Stimulated activated CD8-positive, alpha-beta memory T cell treated with anti-CD3 and anti-CD28 coated beads, Interleukin-7, amount 100 ng/mL, for 1 hour (primary cell): Measurements from ENCODE around the gene LTC4S.
"Not testable (repeated sequence)": the region's sequence is repeated elsewhere in the genome, so short reads cannot be mapped to it uniquely, and the experiment has no call there.

Source experiments
- DNase-seq, 2 donors: peaks; one replicate each; pipeline ENCODE4 v3.0.0-alpha.2; 2020; ENCODE audit warnings: low read depth in 2 of 2

Gene LTC4S, protein sequence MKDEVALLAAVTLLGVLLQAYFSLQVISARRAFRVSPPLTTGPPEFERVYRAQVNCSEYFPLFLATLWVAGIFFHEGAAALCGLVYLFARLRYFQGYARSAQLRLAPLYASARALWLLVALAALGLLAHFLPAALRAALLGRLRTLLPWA

DNA sequence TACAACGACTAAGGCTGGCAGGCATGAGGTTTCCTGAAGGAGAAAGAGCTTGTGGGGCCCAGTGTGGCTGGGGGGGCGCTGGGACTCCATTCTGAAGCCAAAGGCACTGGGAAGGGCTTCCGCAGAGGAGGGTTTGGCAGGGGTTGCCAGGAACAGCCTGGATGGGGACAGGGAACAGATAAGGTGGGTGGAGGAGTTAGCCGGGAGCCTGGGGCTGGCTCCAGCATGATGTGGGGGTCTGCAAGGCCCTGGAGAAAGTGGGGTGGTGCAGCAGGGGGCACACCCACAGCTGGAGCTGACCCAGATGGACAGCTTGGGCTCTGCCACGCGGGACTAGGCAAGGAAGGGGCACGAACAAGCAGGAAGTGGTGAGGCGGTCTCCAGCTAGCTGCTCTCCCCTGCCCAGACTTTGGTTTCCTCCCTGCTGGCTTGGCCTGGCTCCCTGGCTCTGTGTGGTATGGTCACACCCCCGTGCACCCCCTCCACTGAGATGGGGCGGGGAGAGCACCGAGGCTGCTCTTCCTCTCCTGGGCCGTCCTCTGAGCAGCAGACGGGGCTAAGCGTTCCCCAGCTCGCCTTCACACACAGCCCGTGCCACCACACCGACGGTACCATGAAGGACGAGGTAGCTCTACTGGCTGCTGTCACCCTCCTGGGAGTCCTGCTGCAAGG is at the start of gene LTC4S:
Gene LTC4S (plus strand): TSS at position 519 of the 672 bp plus-strand sequence. CDS start 95 bp downstream, at position 614.
- no peak for DNase-seq

DNA sequence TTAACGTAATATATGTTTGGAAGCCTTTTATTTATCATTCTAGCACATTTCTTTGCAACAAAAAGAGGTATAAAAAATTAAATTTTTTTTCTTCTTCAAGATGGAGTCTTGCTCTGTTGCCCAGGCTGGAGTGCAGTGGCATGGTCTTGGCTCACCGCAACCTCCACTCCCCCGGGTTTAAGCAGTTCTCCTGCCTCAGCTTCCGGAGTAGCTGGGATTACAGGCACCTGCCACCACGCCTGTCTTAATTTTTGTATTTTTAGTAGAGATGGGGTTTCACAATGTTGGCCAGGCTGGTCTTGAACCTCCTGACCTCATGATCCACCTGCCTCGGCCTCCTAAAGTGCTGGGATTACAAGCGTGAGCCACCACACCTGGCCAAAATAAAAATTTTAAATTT is 49.7 kb upstream of the LTC4S start:
- DNase-seq, result not testable (repeated sequence)

DNA sequence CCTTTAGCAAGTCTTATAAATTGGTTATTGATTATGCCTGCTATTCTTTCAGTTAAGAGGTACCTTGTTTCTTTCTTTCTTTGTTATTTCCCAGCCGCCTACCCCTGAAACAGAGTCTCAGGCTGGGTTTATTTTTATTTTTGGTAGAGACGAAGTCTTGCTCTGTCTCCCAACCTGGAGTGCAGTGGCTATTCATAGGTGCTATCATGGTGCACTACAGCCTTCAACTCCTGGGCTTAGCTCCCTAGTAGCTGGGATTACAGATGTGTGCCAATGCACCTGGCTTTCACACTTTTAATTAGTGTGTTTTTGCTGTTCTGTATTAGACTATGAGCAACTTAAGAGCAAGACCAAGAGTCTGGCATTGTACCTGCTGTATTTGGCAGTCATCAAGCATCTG is 46.9 kb upstream of the LTC4S start:
- DNase-seq, result no peak

DNA sequence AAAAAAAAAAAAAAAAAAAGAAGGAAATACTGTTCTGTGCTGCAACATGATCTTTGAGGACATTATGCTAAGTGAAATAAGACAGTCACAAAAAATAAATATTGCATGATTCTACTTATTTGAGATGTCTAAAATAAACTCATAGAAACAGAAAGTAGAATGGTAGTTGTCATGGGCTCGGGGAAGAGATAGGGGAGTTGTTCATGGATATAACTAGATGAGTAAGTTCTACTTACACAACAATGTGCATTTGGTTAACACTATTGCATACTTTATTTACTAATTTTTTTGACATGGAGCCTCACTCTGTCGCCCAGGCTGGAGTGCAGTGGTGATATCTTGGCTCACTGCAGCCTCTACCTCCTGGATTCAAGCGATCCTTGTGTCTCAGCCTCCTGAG is 46.0 kb upstream of the LTC4S start:
- DNase-seq, result no peak

DNA sequence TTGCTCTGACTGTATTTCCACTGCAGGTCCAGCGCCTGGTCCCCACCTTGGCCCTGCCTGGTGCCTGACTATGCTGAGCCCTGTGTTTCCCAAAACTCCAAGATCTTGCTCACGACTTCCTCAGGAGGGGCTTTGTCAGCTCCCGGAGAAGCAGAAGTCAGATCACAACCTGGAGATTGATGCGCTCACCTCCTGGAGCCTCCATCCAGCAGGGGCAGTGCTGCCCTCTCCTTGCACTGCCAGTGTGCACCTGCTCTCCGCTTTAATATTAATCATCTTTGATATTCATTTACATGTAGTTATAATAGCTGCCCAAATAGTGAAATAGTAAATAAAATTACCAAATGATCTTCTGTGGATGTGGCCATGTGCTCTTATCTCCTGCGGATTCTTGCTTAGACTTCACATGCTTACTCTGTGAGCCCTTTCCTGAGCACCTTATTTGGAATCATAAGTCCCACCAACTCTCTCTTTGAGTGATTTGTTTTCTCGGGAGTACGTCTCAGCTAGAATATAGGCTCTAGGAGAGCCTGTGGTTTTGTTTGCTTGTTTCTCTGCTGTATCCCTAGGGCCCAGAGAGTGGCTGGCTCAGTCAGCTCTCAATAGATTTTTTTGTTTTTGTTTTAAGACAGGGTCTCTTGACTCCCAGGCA is 43.8 kb upstream of the LTC4S start:
- no peak for DNase-seq

DNA sequence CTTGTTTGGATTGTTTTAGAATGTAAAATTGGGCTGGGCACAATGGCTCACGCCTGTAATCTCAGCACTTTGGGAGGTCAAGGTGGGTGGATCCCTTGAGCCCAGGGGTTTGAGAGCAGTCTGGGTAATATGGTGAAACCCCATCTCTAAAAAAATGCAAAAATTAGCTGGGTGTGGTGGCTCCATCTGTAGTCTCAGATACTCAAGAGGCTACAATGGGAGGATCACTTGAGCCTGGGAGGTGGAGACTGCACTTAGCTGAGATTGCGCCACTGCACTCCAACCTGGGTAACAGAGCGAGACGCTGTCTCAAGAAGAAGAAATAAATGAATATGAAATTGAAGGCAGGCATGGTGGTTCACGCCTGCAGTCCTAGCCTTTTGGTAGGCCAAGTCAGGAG is 39.8 kb upstream of the LTC4S start:
- DNase-seq, result no peak

DNA sequence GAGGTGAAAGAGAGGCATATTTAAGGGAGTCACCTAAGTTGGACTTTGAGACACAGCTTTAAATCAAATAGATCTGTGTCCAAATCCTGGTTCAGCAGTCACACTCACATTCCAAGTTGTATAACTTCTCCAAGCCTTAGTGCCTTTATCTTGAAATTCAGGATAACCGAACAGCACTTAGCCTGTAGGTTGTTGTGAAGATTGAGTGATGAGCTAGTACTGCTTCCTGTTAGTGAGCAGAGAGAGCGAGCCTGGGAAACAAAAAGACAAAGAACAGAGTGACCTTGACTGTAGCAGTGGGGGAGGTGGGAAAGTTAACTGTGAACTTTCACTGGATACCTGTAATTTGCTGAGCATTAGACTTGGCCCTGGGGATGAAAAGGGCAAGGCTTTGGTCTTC is 38.8 kb upstream of the LTC4S start:
- DNase-seq, result no peak

DNA sequence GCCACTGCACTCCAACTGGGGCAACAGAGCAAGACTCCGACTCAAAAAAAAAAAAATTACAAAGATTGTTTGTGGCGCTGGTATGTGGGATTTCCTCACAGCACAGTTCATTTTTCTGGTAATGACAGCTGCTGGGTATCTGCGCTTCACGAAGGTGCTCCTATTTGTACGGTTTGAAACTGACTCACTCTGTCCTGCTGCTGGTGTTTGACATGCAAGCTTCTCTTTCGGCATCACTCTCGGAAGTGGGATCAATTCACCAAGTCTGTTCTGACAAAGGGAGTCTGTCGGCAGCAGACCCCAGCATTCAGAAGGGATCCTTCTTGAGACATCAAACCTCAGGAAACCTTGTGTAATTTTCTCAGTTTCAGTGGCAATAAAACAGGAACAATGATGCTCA is 34.8 kb upstream of the LTC4S start:
- no peak for DNase-seq

DNA sequence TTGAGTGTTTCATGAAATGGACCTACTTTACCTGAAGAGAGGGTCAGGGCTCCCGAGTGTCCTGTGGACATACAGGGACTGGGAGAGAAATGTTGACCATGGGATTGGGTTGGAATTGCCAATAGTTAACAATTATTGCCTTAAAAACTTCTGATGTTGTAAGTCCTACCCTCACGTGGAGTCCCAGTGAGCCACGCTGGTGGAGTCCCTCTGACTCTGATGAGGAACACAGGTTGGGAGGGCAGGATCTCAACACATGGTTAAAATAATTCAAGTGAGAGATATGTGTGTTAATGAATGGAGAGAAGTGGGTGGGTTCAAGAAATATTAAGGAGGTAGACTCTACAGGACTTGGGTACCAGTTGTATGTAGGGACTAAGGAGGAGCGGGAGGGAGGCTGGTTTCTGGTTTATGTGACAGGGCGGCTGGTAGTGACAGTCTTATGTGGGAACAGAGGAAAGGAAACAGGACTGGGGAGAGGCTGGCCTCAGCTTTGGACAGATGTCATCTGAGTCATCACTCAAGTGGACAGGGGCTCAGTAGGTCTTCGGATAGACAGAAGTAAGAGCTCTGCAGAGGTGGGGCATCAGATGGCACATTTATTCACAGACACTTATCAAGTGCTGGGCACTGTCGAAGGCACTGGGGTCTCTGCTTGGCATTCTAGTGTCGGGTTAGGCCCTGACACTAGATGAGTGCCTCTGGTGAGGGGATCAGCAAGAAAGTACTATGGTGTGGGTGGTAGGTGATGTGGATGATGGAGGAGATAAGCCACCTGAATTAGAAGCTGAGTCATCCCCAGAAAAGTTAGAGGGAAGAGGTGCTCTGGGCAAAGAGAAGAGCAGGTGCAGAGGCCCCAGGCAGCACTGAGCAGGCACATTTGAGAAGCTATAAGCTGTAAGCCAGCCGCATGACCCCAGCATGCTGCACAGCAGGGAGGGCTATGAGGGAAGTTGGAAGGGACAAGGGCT is 33.9 kb upstream of the LTC4S start:
- DNase-seq, result no peak

DNA sequence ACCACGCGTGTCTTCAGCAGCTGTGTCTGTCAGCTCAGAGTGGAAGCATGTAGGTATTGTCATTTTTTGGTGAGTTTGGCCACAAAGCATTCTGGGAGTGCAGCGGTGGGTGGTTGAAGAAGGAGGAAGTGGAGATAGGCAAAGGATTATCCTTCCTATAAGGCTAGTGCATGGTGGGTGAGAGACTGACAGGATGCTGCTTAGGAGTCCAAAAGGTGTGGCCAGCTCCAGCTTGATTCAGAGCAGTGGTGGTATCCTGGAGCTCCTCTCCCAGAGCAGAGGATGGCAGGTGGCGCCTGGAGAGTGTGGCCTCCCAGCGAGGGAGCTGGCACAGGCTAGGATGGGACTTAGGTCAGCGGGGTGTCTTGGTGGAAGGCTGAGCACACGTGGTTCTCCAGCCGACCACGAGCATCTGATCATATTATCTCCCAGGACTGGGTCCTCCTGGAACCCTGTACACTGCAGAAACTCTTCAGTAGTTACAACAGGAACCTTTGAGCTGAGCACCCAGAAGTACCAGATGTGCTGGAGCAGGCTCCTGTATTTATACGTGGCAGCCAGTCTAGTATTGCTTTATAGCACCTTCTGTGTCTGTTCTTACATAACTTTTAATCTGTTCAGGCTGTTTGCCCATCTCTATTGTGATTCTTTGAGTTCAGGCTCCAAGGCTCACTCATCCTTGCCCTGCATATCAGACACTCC is 31.6 kb upstream of the LTC4S start:
- DNase-seq, result no peak

DNA sequence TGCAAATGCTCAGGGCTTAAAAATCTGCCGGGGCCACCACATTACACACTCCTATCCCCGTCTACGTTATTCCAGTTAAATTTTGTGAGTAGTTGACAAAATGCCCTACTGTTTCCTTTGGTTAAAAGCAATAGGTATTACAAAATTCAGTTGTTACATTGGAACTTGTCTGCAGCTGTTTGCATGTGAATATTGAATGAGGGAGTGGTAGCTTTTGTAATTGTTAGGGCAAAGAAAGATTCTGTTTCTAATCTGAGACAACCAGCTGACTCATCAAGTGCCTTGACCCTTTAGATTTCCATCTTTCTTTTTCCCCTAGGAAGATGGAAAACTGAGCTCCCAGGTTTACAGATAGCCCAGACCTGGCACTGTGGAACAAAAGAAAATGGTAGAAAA is 31.0 kb upstream of the LTC4S start:
- no peak for DNase-seq

DNA sequence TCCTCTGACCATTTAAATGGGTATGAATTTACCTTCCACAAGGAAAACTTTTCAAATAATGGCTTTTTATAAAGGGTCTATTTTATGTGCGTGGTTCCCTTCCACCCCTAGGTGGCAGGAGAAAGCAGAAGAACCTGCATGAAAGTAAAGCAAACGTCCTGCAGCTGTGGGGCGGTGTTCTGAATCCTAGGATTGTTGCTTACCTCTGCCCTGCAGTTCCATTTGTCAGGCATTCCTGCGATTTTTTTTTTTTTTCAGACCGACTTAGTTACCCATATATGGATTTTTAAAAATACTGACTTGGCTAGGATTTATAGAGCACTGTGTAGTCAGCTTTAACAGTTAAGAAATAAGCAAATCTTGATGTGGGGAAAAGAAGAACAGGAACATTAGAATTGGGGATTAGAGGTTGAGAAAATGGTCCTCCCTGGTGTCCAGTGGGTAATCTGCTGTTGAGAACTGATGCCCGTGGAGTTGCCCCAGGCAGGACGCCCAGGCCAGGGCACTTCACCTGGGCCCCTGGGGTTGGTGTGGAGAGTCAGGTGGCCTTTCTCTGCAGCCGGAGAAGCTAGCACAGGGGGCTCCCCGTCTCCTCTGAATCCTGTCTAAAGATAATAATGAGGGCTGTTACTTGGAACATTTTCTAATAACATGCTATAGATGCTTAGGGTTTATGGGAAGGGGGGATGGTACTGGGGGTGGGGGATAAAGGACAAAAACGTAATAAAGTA is 30.4 kb upstream of the LTC4S start:
- DNase-seq, result peak; percentile 5 to 23

DNA sequence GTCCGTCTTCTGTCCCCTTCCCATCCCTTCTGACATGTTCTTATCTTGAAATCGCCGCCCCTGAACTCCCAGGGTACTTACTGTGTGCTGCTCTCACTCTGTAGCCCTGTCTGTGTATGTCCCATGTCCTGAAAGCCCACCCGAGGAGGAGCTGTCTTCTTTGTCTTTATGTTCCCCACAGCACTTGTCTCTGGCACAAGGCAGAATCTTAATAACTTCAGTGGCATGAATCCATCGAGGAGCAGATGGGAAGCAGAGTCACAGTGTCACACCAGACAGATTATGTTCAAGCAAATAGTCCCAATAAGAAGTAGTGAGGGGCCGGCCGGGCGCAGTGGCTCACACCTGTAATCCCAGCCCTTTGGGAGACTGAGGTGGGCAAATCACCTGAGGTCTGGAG is 29.7 kb upstream of the LTC4S start:
- DNase-seq, result no peak

DNA sequence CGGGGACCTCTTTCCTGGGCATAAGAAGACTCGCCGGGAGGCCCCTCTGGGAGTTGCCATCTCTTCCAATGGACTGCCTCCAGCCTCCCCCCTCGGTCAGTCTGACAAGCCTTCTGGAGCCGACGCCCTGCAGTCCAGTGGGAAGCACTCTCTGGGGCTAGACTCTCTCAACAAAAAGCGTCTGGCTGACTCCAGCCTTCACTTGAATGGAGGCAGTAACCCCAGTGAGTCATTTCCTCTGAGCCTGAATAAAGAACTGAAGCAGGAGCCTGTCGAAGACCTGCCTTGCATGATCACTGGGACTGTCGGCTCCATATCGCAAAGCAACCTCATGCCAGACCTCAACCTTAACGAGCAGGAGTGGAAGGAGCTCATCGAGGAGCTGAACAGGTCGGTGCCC is 28.4 kb upstream of the LTC4S start:
- DNase-seq, result no peak

DNA sequence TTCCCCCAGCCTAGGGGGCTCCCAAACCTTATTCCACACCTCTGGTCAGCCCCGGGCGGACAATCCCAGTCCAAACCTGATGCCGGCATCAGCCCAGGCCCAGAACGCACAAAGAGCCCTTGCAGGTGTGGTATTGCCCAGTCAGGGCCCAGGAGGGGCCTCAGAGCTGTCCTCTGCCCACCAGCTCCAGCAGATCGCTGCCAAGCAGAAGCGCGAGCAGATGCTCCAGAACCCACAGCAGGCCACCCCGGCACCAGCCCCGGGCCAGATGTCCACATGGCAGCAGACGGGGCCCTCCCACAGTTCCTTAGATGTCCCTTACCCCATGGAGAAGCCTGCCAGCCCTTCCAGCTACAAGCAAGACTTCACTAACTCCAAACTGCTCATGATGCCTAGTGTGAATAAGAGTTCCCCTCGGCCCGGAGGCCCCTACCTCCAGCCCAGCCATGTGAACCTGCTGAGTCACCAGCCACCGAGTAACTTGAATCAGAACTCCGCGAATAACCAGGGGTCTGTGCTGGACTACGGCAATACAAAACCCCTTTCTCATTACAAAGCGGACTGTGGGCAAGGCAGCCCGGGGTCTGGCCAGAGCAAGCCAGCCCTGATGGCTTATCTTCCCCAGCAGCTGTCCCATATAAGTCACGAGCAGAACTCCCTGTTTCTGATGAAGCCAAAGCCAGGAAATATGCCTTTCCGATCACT is 27.6 kb upstream of the LTC4S start:
- DNase-seq, result no peak

DNA sequence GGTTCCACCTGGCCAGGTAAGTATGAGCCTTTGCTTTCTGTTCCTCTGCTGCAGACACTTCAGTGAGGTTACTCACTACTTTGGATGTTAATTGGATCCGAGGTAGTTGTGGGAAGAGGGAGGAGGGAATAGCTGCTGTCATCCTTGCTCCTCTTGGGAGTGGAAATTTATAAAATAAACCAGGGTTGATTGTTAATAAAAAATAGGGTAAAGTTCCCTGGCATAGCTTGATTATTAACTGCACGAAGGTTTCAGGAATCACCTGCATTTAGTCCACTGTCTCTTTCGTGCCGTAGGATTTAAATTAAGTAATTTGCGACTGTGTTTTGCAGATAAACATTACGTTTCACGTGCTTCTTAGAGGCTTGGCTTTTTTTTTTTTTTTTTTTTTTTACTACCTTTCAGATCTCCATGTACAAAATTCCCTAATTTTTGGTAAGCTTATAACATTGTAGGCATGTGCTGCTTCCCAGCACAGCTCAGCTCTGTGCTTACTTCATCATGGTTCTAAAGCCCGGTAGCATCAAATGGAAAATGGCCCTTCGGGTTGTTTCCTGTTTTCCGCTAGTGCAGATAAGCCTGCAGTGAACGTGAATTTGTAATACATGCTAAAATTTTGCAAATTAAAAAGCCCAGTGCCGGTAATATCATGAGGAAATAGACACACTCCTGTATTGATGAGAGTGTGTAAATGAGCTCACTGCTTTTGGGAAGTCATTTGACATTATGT is 26.9 kb upstream of the LTC4S start:
- DNase-seq, result no peak

DNA sequence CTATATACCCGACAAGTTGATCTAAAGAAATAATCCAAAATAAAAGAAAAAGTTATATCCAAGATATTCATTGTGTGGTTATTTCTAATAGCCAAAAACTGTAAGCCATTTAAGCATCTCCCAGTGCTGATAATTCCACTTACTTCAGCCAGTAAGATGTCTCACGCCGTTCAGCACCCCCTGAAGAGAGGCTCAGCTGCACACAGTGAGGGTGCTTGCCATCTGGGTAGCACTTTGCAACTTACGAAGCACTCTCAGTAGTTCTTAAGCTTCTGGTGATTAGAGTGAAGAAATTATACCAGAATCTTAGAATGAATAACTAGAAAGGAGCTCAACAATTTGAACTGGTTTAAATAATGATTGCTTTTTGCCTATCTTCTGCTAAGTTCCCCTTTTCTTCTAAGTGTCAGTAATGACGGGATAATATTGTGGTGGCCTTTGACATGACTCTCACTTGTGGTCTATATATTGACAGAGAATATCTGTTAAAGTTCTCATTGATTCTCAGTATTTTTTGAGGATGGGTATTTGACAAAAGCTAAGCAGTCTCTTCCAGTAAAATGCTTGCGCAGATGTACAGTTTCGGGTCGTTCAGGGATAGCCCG is 26.2 kb upstream of the LTC4S start:
- no peak for DNase-seq

DNA sequence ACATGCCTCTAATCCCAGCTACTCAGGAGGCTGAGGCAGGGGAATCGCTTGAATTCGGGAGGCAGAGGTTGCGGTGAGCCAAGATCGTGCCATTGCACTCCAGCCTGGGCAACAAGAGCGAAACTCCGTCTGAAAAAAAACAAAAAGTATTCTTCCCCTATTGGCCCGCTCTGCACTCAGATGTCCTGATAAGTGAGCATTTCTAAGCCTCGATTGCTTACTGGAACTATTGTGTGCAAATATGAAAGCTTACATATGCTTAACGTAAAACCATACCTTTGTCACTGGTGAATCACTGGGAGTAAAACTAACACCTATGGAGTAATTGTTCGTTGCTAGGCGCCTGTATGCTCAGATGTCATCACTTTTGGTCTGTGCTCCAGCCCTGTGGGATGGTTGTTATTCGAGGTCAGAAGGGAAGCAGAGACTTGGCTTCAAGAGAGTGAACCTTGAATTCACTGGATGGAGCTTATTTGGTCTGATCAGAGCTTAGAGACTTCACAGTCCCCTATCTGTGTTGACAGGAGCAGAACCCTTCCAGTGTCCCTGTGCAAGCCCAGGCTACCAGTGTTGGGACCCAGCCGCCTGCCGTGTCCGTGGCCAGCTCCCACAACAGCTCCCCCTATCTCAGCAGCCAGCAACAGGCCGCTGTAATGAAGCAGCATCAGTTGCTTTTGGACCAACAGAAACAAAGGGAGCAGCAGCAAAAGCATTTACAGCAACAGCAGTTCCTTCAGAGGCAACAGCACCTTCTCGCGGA is 25.3 kb upstream of the LTC4S start:
- DNase-seq, result no peak
